Left lung (tissue), 10 donors: ENCODE results near the gene SNTG2. TPM values are rescaled to one million over a fixed set of nuclear protein-coding genes. Genes with fewer than 3 reads are reported as not detected.

Experiments
- ATAC-seq: fragments of 200-7000 bp; cut with Tn5 transposase; one replicate; pipeline ENCODE4 v1.9.1; 2020; ENCODE audit warnings: moderate library complexity
- DNase-seq, 4 donors: peaks; one replicate each; pipeline ENCODE4 v3.0.0-alpha.2; 2013 to 2020
- H3K27ac ChIP-seq, 2 donors: fragments of 200-600 bp; sonication (generic) in 1 of 2; one replicate each; pipeline versions ENCODE4 v1.5.0 to v1.8.0; 2020 to 2021
- H3K27me3 ChIP-seq, 2 donors: fragments of 200-600 bp; sonication (generic) in 1 of 2; one replicate each; pipeline versions ENCODE4 v1.5.0 to v1.8.0; 2020 to 2021
- H3K36me3 ChIP-seq, 2 donors: fragments of 200-600 bp; sonication (generic) in 1 of 2; one replicate each; pipeline versions ENCODE4 v1.5.0 to v1.8.0; 2020 to 2021
- H3K4me1 ChIP-seq, 2 donors: fragments of 200-600 bp; one replicate each; pipeline ENCODE4 v1.8.0; 2021
- H3K4me3 ChIP-seq, 2 donors: fragments of 200-600 bp; sonication (generic) in 1 of 2; one replicate each; pipeline versions ENCODE4 v1.5.0 to v1.8.0; 2020 to 2021; ENCODE audit warnings: mild to moderate bottlenecking in 1 of 2
- H3K9me3 ChIP-seq, 2 donors: fragments of 200-600 bp; sonication (generic) in 1 of 2; one replicate each; pipeline versions ENCODE4 v1.5.0 to v1.8.0; 2020 to 2021
- CTCF ChIP-seq, 2 donors: fragments of 200-600 bp; sonication (generic) in 1 of 2; IDR thresholded peaks; one replicate each; pipeline versions ENCODE4 v1.5.0 to v1.8.0; 2021; ENCODE audit warnings: antibody characterized with exemption in 2 of 2
- intact Hi-C, 2 donors: fragments of 100-400 bp; cut with DNase I; formaldehyde crosslinking; loops; one replicate each; pipeline versions ENCODE4 v1.11.2 to v1.14.2; 2022
- polyA plus RNA-seq, 6 donors: library from polyadenylated mRNA; unstranded; fragments of 120-200 nt; gene quantifications; one replicate each; pipeline ENCODE4 v1.2.1, GENCODE V29; 2013; ENCODE audit not compliant: insufficient read length in 6 of 6
- total RNA-seq, 2 donors: library from RNA; stranded (reverse); fragmentation: NEBNext Ultra II Directional; extraction: Animal tissue kit (Norgen Biotek cat#: 25700); gene quantifications; one replicate each; pipeline ENCODE4 v1.2.1, GENCODE V29; 2021
- donor health status: DM: no; HTN: yes; CAD: no.
- donor health status: DM: no; HTN: no; CAD: no.

The SNTG2 gene
- total and polyA plus RNA-seq, 8 donors = 0.24 to 3.2 (median 0.64) TPM

DNA sequence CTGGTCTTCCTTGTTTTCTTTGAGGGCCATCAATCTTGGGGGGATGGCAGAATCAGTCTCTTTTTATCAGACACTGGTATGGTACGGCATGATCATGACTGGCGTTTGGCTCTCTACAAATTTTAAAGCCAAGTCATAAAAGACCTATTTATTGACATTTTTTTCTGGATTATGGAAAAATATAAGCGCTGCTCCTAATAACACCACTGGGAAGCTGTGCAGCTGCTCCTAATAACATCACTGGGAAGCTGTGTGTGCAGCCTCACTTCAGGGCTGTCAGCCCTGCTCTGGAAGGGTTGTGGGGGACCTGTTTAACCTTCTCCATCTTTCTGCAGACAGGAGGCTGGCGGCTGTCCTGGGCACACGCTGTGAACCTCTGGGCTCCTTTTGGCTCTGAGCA is 88.9 kb downstream of the SNTG2 start:
- Histone ChIP-seq H3K36me3 (no peaks in the 10 kb centered on the region), H3K4me1 (no peaks in the 10 kb centered on the region), H3K9me3 (peaks cover 0 to 2% of the 10 kb centered on the region in 2 donors), H3K27ac (no peak overlapping the region), H3K4me3 (no peak overlapping the region), H3K27me3 (no peaks in the 10 kb centered on the region)
- DNase-seq = no peak
- intact Hi-C loops = no loop called here
- TF ChIP-seq CTCF (IDR thresholded peaks at IDR 0.05) = no peak
- no peak for ATAC-seq

DNA sequence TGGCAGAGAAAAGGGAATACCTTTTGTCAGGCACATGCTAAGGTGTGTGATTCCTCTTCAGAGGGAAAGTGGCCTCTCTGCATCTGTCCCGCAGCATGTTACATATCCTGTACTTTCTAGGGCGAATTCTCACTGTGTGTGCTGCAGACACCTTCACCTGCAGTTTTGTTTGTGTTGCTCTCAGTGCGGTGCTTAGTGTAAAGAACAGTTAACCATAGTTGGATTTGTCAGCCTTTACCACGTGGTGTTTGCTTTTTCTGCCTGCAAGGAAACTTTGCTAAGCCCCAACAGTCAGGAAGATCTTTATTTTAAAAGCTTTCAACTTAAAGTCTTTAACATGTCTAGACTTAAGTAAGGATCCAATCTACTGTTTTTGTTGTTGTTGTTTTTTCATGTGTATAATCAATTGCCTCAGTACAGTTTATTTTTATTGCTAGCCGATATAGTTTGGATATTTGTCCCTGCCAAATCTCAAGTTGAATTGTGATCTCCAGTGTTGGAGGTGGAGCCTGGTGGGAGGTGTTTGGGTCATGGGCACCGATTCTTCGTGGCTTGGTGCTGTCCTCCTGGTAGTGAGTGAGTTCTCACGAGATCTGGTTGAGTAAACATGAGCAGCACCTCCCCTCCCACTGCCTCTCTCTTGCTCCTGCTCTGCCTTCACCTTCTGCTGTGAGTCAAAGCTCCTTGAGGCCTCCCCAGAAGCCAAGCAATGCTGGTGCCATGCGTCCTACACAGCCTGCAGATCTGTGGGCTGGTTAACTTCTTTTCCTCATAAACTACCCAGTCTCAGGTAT is 90.6 kb downstream of the SNTG2 start:
- intact Hi-C loops = no loop called here
- Histone ChIP-seq H3K4me3 (no peak overlapping the region), H3K27ac (no peak overlapping the region), H3K4me1 (no peaks in the 10 kb centered on the region), H3K27me3 (no peaks in the 10 kb centered on the region), H3K9me3 (peaks cover 0 to 2% of the 10 kb centered on the region in 2 donors), H3K36me3 (no peaks in the 10 kb centered on the region)
- DNase-seq = no peak
- TF ChIP-seq CTCF (IDR thresholded peaks at IDR 0.05) = no peak
- peak; percentile 85 for ATAC-seq

GRCh38 chr2:1045109-1045508 is 94.5 kb downstream of the SNTG2 start:
- no peaks in the 10 kb centered on the region for H3K27me3 ChIP-seq
- DNase-seq (no peak), ATAC-seq (no peak)
- no peaks in the 10 kb centered on the region for H3K4me1 ChIP-seq
- H3K36me3 ChIP-seq = no peaks in the 10 kb centered on the region
- peaks cover 0 to 2% of the 10 kb centered on the region in 2 donors for H3K9me3 ChIP-seq
- TF ChIP-seq CTCF (IDR thresholded peaks at IDR 0.05) = no peak
- no peak overlapping the region for H3K27ac ChIP-seq
- intact Hi-C loops = no loop called here
- no peak overlapping the region for H3K4me3 ChIP-seq

GRCh38 chr2:1046067-1046466 is 95.4 kb downstream of the SNTG2 start:
- H3K9me3 ChIP-seq = peaks cover 0 to 2% of the 10 kb centered on the region in 2 donors
- ATAC-seq (no peak), DNase-seq (no peak)
- no peaks in the 10 kb centered on the region for H3K4me1 ChIP-seq
- no peak for TF ChIP-seq CTCF (IDR thresholded peaks at IDR 0.05)
- no peak overlapping the region for H3K27ac ChIP-seq
- intact Hi-C loops = no loop called here
- H3K36me3 ChIP-seq = no peaks in the 10 kb centered on the region
- H3K27me3 ChIP-seq = no peaks in the 10 kb centered on the region
- no peak overlapping the region for H3K4me3 ChIP-seq

DNA sequence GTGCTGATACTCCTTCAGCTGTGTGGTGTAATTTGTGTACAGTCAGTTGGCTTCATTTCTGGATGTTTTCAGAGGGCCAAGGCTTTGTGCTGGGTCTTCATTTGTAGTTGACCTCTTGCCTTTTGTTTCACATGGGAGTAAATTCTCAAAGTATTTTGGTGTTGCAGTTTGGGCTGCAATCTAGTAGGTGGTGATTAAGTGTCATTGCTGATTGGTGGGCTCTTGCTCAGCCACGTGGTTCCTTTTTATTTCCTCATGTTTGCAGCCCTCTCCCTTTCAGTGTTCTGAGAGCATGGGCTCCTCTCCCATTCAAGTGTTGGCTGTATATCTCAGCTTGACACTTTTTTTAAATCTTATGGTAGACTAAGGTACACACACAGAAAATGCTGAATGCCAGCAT is 96.8 kb downstream of the SNTG2 start:
- H3K4me1 ChIP-seq = no peaks in the 10 kb centered on the region
- ATAC-seq = no peak
- H3K36me3 ChIP-seq = no peaks in the 10 kb centered on the region

More for the DNA sequence above, 96.8 kb downstream of the SNTG2 start:
- Histone ChIP-seq H3K27me3 (no peaks in the 10 kb centered on the region), H3K9me3 (peaks cover 0 to 2% of the 10 kb centered on the region in 2 donors), H3K27ac (no peak overlapping the region), H3K4me3 (no peak overlapping the region)
- intact Hi-C loops = no loop called here
- no peak for TF ChIP-seq CTCF (IDR thresholded peaks at IDR 0.05)
- no peak for DNase-seq
